Left forelimb (tissue), 1 donor: ENCODE results near the gene DPEP1.

Source experiments
- DNase-seq: peaks from one replicate; pipeline ENCODE4 v3.0.0-alpha.2; 2018; ENCODE audit warnings: low spot score

Gene DPEP1

DNA sequence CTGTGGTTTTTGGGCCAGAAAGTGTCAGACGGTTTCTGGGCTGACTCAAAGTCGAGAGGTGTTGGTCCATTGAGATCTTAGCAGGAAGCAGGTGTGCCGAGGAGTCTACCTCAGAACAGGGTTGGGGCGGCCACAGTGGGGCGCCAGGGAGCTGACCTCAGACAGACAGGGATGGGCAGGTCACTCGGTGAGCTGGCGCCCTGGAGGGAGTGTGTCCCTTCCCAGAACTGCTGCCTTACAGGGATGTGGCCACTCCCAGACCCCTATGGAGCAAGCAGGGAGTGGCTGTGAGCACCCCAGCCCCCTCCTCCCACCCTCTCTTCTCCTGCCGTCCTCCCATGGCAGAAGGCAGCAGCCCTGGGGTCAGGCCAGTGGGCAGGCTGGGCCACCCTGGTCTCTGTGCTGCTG is 14.0 kb upstream of the DPEP1 start:
- no peak for DNase-seq

DNA sequence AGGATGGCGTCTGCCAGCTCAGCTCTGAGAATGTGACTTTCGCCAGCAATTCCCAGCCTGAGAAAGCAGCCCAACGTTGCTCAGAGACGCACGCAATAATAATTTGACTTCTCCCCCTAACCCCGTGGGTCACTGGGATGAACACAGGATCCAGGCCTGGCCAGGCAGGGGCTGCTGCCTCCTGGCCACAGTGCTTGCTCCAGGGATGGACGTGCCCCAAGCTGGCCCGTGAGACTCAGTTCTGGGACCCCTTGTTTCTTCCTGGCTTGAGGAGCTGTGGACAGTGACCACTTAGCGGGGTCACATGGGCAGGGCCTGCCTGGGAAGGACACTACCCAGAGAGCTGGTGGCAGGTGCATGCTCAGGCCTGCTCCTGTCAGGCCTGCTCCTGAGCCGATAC is 13.5 kb upstream of the DPEP1 start:
- no peak for DNase-seq

DNA sequence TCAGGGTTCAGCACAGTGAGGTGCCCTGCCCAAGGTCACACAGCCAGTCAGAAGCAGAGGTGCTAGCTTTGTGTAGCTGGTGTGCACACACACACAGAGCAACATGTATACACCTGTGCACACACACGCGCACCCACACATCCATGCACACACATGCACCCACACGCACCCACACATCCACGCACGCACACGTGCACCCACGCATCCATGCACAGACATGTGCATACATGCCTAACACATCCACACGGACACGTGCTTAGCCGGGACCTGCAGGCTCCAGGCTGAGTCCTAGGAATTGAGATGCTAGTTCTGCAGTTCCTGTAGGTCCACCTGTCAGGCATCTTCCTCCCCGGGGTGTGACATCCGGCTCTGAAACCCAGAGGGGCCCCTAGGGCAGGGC is 13.0 kb upstream of the DPEP1 start:
- no peak for DNase-seq

DNA sequence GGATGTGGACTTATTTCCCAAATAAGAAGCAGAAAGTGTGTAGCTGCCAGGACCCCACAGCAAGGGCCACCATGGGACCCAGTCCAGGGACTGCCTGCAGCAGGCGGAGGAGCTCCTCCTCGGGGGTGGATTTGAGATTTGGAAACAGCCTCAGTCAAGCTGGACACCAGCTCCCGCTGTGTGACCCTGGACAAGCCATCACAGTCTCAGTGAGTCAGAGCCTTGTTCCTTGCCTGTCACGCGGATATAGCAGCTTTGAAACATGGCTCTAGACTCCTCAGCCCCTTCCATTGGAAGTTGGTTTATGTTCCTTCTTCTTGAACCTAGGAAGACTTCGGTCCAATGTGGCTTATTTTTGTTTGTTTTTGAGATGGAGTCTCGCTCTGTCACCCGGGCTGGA is 12.5 kb upstream of the DPEP1 start:
- DNase-seq, result no peak

DNA sequence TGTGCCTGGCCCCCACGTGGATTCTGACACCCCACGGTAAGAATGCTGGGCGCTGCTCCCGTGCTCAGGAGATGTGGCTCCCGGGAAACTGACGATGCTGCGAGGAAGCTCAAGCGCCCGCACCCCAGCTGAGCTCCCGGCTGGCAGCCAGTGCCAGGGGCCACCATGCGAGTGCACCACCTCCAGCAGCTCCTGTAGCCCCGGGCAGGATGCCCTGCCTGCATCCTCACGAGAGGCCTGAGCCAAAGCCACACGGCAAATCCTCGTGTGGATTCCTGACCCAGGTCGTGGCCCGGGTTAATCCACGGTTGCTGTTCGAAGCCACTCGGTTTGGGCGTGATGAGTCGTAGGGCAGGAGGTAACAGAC is 11.6 kb upstream of the DPEP1 start:
- no peak for DNase-seq

DNA sequence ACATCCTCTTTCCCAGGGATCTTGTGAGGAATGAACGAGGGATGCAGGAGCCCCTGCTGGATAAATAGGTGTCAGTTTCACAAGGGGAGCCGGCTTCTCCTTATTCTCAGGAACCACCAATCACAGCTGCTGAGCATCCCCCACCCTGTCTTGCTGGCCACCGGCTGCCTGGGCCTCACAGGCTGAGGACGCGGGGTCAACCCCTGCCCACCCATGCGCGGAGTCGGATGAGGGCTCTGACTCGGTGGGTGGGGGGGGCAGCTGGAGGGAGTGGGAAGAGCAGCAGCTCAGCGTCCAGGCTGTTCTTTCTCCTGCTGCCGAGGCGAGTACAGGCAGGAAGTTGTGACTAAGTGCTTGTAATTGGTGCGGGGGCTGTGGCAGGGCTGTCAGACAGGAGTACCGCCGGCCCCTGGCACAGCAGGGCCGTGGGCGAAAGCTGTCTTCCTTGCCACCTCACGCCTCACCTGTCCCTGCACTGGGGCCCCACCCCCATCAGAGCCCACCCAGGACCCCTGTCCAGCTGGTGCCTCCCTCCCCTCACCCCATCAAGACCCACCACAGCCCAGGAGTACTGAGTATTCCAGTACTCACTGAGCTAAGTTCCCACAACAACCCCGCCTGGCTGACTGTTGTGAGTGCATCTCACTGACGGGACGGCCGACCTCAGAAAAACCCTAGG is 11.0 kb upstream of the DPEP1 start:
- DNase-seq, result no peak

DNA sequence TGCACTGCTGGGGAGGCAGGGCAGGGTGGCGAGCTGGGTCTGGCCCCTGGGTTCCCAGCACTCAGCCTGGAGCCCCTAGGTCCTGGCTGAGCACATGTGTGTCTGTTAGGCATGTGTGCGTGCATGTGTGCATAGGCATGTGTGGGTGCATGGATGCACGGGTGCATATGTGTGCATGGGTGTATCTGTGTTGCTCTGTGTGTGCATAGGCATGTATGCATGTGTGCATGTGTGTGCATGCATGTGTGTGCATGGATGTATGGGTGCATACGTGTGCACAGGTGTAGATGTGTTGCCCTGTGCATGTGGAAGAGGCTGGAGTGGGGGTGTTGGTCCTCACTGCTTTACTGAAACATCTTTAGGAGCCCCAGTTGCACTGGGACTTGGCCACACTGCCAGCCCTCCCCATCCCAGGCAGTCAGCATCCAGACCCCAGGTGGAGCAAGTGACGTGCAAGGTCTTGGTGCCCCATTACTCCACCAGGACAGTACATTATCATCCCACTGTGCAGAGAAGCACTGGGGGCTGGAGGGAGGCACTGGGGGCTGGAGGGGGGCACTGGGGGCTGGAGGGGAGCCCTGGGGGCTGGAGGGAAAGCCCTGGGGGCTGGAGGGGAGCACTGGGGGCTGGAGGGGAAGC is 10.4 kb upstream of the DPEP1 start:
- DNase-seq, result no peak

DNA sequence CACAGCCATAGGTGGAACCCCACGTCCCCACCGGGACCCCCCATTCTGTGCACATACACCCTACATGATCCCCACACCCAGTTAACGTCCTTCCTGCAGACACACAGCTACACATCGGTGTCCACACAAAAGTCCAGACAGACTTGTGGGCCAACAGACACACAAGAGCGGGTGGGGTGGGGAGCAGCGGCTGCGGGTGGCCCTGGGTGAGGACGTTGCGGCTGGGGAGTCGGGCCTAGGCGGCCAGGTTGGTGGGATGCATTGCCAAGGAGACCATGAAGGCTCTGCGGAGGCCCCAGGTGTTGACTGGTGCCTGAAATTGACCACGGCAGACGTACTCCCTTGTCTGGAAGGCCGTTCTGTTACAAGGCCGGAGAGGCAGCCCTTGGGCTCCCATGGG is 8.7 kb upstream of the DPEP1 start:
- no peak for DNase-seq

DNA sequence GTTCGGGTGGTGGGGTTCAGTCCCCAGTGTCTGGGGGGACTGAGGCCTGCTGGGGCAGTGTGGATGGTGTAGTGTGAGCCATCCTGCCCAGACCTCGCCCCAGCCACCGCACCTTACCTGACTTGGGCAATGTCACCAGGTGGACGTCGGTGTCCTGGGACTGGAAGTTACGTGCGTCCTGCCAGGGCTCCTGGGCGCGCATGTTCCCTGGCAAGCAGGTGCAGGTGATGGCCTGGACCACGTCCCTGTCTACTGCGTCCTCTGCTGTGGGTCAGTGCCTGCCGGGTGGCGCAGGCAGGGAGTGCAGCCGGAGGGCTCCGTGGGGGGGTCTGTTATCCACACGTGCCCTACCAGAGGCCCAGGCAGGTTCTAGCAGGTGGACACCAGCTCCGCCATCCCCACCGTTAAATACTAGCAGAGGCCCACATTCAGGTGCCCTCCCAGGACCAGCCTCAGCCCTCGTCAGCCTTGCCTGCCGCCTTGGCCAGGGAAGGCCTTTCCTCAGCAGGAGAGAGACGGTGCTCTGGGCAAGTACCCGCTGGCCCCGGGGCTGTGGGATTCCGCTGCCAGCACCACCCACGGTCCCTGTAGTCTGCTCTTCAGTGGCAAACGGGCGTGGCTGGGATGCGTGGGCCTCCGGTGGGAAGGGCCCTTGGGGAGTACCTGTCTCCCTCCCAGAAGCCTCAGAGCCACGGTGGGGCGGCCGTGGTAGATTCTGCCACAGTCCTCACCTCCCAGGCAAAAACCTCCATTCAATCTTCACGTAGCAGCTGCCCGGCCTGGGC is 8.1 kb upstream of the DPEP1 start:
- no peak for DNase-seq

DNA sequence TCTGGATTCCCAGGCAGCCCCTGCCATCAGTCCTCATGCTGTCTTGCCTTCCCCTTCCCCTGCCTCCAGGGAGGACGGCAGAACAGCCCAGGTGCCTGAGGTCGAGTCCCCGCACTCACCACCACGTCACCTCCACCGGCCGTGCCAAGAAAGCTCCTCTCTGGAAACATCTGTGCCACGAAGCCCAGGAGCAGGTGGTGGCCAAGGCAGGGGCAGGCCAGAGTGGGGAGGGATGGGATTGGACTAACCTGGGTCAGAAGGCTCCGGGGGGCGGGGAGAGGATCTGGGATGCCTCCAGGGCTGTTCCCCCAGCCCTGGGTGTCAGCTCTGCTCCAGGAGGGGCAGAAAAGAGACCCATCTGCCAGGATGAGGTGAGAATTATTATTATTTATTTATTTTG is 7.4 kb upstream of the DPEP1 start:
- DNase-seq, result no peak

DNA sequence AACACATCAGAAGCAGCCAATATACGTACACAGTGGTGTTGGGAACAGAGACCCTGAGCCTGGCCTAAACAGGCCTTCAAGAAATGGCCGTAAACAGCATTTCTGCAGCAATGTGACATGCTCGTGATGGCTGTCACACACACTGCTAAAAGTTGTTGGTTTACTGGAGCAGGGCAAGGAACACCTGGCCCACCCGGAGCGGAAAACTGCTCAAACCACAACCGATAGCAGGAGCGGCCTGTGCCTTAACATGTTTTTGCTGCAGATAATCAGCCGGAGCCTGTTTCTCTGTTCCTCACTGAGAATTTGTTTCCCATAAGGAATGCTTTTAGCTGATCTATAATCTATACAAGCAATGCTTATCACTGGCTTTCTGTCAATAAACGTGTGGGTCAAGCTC is 6.0 kb upstream of the DPEP1 start:
- no peak for DNase-seq

DNA sequence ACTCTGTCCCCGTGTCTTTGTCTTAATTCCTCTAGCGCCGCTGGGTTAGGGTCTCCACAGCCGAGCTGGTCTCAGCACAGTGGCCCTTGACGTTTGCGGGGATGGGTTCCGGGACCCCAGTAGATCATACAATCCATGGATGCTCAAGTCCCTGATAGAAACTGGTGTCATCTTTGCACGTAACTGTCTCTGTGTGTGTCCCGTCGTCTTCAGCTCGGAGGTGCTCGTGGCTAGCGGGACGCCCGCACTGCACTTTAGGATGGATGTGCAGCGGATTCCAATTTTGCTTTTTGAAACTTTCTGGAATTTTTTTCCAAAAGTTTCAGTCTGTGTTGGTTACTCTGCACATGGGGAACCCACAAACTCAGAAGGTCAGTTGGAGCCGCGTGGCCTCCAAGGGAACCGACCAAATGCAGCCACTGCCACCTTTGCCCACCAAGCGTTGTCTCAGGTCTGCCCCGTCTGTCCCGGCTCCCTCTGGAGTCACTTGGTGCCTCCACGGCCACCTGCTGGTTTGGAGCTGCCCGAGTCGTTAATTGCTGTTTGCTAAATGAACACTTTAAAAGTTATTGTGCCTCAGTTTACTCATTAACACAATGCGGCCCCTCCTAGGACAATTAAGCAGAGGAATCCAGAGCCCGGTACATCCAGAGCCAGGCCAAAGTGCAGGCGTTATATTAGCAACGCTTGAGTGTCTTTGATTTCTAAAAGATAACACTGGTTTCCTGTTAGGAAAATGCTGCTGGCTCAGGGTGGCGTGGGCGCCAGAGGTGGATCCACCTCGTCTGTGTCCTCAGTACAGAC is 5.3 kb upstream of the DPEP1 start:
- DNase-seq, result no peak

DNA sequence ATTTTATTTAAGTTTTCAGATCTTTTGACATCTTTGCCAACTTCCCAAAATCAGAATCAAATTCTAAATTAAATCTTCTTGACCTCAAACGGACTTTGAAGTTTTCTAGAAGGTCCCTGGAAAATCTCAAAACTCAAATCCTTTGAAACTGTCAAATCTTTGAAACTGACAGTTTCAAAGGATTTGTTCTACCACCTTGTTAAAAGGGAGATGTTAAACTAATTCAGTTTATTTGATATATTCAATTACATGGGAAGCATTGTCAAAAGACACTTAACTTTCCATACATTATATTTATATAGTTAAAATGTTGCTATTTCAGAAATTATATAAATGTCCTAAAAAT is 3.4 kb upstream of the DPEP1 start:
- no peak for DNase-seq

DNA sequence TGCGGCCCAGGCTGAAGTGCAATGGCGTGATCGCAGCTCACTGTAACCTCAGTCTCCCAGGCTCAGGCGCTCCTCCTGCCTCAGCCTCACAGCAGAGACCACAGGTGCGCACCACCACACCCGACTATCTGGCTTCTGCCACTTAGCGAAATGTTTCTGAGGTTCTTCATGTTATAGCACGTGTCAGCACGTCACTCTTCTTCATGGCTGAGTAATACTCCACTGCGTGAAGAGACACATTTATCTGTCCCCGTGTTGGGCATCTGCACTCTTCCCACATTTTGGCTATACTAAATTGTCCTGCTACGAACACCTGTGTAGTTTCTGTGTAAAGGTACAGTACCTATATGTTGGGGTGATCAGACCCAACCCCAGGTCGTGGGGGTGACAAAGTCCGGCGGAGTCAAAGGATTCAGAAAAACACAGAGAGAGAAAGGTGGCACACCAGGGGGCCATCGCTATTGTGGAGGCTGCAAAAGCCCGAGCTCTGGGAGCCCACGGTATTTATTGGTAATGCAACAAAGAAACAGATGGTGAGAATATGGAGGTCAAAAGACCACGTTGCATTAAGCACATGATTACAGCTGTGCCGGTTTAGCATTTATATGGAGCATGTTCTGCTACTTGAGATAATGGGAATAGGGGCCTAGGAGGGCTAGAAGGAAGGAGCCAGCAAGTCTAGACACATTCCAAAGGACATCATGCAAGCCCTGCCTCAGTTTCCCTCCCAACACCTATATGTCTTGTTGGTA is 851 bp upstream of the DPEP1 start:
- no peak for DNase-seq

DNA sequence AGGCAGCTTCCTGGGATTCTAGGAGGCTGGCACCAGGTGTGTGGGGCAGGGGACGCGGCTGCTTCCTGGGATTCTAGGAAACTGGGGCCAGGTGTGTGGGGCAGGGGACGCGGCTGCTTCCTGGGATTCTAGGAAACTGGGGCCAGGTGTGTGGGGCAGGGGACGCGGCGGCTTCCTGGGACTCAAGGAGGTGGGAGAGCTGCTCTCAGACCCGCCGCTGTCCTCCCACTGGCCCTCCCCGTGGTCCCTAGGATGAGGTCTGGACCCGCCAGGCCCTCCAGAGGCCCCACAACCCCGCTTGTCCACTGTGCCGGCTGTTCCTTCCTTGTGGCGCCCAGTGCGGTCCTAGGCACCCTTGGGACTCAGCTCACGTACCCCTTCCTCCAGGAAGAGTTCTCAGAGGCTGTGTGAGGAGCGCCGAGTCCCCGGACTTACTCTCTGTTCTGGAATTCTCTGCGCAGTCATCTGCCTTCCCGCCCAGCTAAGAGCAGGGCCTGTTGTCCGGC is 565 bp downstream of the DPEP1 start:
- DNase-seq, result no peak

DNA sequence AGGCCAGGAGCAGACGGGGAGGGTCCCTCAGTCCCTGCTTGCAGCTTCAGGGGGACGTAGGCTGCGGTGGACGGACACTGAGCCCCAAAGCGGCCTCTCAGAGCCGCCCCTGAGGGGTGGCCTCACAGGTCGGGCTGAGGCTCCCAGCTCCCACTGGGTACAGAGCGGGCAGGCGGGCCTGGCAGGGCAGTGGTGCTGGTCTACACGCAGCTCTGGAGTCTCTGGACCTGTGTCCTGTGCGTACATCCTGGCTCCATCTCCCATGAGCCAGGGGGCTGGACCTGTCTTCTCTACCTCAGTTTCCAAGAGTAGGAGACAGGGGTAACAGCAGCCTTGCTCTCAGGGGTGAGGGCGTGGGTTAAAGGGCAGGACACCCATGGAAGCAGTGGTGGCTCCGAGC is 1.7 kb downstream of the DPEP1 start:
- DNase-seq, result no peak

DNA sequence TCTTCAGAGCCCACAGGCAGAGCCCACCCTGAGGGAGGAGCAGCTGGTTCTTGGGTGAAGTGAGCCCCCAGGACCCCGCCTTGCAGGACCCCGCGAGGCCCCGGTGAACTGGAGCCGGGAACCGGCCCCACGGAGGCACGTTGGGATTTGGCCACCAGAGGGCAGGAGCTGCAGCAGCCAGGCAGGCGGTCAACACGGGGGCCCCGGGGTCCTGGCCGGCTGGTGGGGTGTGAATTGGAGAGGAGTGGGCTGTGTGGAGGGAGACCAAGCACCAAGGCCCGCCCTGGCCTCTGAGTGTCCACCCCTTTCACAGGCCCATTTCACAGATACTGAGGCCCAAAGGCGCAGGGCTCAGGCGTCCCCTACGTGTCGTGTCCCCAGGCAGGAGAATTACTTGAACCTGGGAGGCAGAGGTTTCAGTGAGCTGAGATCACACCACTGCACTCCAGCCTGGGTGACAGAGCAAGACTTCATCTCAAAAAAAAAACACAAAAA is 2.2 kb downstream of the DPEP1 start:
- no peak for DNase-seq

DNA sequence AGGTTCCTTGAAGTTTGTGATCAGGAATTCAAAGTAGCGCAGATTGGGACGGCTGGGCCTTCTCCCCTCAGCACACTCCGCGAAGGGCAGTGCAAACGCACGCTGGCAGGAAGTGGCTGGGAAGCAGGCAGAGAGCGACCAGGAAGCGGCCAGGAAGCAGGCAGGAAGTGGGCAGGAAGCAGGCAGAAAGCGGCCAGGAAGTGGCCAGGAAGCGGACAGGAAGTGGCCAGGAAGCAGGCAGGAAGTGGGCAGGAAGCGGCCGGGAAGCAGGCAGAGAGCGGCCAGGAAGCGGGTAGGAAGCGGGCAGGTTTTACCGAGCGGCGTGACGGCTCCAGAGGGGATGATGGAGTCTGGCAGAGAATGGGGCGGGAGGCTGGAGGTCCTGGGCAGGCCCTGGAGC is 3.2 kb downstream of the DPEP1 start:
- no peak for DNase-seq

DNA sequence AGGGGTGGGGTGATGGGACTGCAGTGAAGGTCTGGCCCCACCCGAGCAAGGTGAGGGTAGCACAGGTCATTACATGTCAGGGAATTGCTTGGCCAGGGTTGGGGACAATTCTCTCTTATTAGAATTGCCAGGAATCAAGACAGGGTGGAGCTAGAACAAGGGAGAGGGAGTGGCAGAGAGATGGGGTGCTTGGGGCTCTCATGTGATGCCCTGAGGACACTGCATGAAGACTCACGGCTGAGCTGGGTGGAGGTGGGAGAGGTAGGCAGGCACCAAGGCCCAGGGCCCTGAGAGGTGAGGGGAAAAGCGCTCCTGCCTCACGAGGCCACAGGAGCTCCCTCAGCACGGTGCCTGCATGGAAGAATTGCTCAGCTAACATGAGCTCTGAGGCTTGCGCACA is 3.6 kb downstream of the DPEP1 start:
- DNase-seq, result no peak

DNA sequence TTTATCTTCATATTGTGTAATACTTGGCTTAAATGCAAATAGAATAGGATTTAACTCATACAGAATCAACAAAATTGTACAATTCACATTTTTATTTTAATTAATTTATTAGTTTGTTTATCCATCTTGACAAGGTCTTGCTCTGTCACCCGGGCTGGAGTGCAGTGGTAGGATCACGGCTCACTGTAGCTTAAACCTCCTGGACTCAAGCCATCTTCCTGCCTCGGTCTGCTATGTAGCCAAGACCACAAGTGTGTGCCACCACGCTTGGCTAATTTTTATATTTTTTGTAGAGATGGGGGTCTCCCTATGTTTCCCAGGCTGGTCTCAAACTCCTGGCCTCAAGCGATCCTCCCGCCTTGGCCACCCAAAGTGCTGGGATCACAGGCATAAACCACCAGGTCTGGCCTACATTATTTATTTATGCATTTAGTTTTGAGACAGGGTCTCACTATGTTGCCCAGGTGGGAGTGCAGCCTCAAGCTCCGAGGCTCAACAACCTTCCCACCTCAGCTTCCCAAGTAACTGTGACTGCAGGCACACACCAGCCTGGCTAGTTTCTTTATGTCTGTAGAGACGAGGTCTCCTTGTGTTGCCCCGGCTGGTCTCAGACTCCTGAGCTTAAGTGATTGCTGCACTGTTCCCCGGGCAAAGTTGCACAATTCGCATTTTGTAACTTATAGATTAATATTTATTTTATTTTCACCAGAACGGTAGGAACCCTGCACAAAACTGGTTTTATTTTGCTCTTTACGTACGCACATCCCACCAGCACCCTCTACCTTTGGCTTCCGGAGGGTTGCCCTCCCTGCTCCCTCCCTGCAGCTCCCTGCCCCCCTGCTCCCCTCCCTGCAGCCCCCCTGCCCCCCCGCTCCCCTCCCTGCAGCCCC is 4.9 kb downstream of the DPEP1 start:
- no peak for DNase-seq

DNA sequence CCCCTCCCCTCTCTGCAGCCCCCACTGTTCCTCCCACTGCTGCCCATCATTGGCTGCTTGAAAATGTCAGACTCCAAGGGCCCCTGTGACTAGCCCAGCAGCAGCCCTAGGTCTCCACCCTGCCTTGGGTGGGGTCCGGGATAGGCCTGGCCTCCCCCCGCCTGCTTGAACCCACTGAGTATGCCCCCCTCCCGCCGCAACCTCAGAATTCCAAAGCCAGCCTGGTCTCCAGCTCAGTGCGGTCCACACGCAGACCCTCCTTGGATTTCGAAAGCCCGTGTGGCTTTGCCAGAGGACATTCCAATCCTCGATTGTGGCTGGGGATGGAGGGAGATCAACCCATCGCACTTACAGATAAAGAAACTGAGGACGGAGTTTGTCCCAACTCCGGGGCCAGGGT is 6.4 kb downstream of the DPEP1 start:
- no peak for DNase-seq
